MCF 10A (cell line): Measurements from ENCODE around the gene CD37. TPM values are rescaled to one million over a fixed set of nuclear protein-coding genes. Genes with fewer than 3 reads are reported as not detected.

Source experiments
- BruUV-seq: library from RNA; stranded (reverse); fragments of 400-500 nt; replicated peaks from 2 replicates; lab custom pipeline; 2021; lab: Mats Ljungman, UMichigan
- CTCF ChIA-PET: fragments of 300-600 bp; sonication (Branson Sonifier 250); formaldehyde crosslinking; extraction: SDS; loops from one replicate; lab custom pipeline; 2021; ENCODE audit warnings: antibody characterized with exemption, inconsistent platforms; lab: Yijun Ruan, JAX
- POLR2A ChIA-PET: fragments of 300-600, 350-650 bp; sonication (Branson Sonifier 250); formaldehyde crosslinking; extraction: SDS; loops from one replicate; lab custom pipeline; 2020; ENCODE audit warnings: antibody characterized with exemption, inconsistent platforms; lab: Yijun Ruan, JAX
- DNase-seq: peaks from one replicate; pipeline ENCODE4 v3.0.0-alpha.2; 2018; ENCODE audit not compliant: unreplicated experiment
- H3K27ac Mint-ChIP-seq: one replicate; pipeline ENCODE4 v1.8.0; 2022; ENCODE audit warnings: mild to moderate bottlenecking, low read depth, mixed read lengths; ENCODE audit not compliant: unreplicated experiment
- H3K27me3 Mint-ChIP-seq: one replicate; pipeline ENCODE4 v1.8.0; 2022; ENCODE audit warnings: mixed read lengths; ENCODE audit not compliant: insufficient read depth, unreplicated experiment
- H3K36me3 Mint-ChIP-seq: one replicate; pipeline ENCODE4 v1.8.0; 2022; ENCODE audit warnings: mild to moderate bottlenecking, moderate library complexity, mixed read lengths; ENCODE audit not compliant: insufficient read depth, unreplicated experiment
- H3K4me1 Mint-ChIP-seq: one replicate; pipeline ENCODE4 v1.8.0; 2022; ENCODE audit warnings: mixed read lengths; ENCODE audit not compliant: insufficient read depth, unreplicated experiment
- H3K4me3 Mint-ChIP-seq: one replicate; pipeline ENCODE4 v1.8.0; 2022; ENCODE audit warnings: mild to moderate bottlenecking, moderate library complexity, mixed read lengths; ENCODE audit not compliant: unreplicated experiment
- H3K9me3 Mint-ChIP-seq: one replicate; pipeline ENCODE4 v1.8.0; 2022; ENCODE audit warnings: mixed read lengths; ENCODE audit not compliant: unreplicated experiment
- intact Hi-C: fragments of 100-400 bp; cut with micrococcal nuclease; formaldehyde crosslinking; loops from 2 replicates; pipeline ENCODE4 v1.14.1; 2022
- total RNA-seq: library from RNA; stranded (reverse); gene quantifications from 2 replicates; pipeline ENCODE4 v1.2.3, GENCODE V29; 2022
- TF ChIP-seq, protein P1 (sequence below): fragments of 200-600 bp; IDR thresholded peaks from one replicate; pipeline ENCODE4 v1.8.0; 2022; ENCODE audit warnings: antibody characterized with exemption, mild to moderate bottlenecking; ENCODE audit not compliant: unreplicated experiment

The CD37 gene
- total RNA-seq, 1 experiment from 2014 or later: not detected

DNA sequence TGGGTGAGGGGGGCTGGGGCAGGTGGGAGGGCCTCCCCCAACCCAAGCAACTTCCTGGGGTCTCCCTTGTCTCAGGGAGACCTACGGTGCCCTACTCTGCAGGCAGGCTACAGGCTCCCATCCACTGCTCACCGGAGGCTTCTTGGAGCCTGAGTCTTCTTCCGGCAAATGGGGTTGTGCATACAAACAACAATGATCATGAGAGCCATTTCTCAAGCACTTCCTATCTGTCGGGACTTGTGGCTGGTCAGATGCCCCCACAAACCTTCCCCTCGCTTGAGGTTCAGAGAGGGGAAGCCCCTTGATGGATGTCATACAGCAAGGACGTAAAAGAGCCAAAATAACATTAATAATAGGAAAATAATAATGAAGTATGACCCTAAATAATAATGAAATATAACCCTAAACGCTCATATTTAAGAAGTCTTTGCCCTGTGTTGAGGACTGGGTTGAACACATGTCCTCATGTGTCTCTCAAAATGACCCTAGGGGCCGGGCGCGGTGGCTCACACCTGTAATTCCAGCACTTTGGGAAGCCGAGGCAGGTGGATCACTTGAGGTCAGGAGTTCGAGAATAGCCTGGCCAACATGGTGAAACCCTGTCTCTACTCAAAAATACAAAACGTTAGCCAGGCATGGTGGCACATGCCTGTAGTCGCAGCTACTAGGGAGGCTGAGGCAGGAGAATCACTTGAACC lies 727 bp downstream of the CD37 start:
- no peaks in the 10 kb centered on the region for H3K9me3 Mint-ChIP-seq
- CTCF ChIA-PET: interaction anchor here (0.7 kb wide), 1 partner anchor 13 kb away, joined by 5 read pairs; no protein-coding TSS in a partner anchor
- POLR2A ChIA-PET: interaction anchor here (0.6 kb wide), 1 partner anchor 152 kb away, joined by 3 read pairs; no protein-coding TSS in a partner anchor
- peaks cover 6% of the 10 kb centered on the region for H3K4me1 Mint-ChIP-seq
- H3K4me3 Mint-ChIP-seq: no peak overlapping the region
- DNase-seq: no peak
- no peaks in the 10 kb centered on the region for H3K27me3 Mint-ChIP-seq
- no peaks in the 10 kb centered on the region for H3K36me3 Mint-ChIP-seq
- H3K27ac Mint-ChIP-seq: no peak overlapping the region
- intact Hi-C loops: no loop called here
- TF ChIP-seq, protein P1, sequence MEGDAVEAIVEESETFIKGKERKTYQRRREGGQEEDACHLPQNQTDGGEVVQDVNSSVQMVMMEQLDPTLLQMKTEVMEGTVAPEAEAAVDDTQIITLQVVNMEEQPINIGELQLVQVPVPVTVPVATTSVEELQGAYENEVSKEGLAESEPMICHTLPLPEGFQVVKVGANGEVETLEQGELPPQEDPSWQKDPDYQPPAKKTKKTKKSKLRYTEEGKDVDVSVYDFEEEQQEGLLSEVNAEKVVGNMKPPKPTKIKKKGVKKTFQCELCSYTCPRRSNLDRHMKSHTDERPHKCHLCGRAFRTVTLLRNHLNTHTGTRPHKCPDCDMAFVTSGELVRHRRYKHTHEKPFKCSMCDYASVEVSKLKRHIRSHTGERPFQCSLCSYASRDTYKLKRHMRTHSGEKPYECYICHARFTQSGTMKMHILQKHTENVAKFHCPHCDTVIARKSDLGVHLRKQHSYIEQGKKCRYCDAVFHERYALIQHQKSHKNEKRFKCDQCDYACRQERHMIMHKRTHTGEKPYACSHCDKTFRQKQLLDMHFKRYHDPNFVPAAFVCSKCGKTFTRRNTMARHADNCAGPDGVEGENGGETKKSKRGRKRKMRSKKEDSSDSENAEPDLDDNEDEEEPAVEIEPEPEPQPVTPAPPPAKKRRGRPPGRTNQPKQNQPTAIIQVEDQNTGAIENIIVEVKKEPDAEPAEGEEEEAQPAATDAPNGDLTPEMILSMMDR: no peak
- BruUV-seq: no TSS peak

DNA sequence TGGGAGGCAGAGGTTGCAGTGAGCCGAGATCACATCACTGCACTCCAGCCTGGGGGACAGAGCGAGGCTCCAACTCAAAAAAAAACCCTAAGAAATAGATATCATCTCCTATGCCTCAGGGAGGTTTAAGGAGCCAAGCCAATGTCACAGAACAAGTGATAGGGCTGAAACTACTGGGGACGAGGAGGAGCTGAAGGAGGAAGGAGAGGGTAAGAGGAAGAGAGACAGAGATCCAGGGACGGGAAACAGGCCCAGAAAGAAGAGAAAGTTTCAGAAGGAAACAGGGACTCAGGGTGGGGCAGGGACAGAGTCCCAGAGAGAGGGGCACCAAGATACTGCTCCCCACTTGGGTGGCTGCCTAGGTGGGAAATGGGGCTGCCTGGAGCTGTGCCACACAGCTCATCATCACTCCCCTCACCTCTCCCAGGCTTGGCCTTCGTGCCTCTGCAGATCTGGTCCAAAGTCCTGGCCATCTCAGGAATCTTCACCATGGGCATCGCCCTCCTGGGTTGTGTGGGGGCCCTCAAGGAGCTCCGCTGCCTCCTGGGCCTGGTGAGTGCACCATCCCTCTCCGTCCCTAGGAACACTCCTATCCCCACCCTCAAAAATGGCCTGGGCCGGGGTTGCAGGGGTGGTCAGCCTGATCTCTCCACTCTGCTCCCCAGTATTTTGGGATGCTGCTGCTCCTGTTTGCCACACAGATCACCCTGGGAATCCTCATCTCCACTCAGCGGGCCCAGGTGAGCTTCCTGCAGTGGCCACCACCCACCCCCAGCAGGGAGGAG lies 1.5 kb downstream of the CD37 start:
- TF ChIP-seq, protein P1: no peak
- POLR2A ChIA-PET: interaction anchor here (0.8 kb wide), 1 partner anchor 68 kb away, joined by 3 read pairs; no protein-coding TSS in a partner anchor
- H3K27ac Mint-ChIP-seq: no peak overlapping the region
- no peak for DNase-seq
- no TSS peak for BruUV-seq
- intact Hi-C loops: no loop called here
- no peaks in the 10 kb centered on the region for H3K36me3 Mint-ChIP-seq
- peaks cover 6% of the 10 kb centered on the region for H3K4me1 Mint-ChIP-seq
- H3K4me3 Mint-ChIP-seq: no peak overlapping the region
- no peaks in the 10 kb centered on the region for H3K9me3 Mint-ChIP-seq
- CTCF ChIA-PET: interaction anchor here (0.6 kb wide), 1 partner anchor 1586 kb away, joined by 3 read pairs; no protein-coding TSS in a partner anchor
- no peaks in the 10 kb centered on the region for H3K27me3 Mint-ChIP-seq

DNA sequence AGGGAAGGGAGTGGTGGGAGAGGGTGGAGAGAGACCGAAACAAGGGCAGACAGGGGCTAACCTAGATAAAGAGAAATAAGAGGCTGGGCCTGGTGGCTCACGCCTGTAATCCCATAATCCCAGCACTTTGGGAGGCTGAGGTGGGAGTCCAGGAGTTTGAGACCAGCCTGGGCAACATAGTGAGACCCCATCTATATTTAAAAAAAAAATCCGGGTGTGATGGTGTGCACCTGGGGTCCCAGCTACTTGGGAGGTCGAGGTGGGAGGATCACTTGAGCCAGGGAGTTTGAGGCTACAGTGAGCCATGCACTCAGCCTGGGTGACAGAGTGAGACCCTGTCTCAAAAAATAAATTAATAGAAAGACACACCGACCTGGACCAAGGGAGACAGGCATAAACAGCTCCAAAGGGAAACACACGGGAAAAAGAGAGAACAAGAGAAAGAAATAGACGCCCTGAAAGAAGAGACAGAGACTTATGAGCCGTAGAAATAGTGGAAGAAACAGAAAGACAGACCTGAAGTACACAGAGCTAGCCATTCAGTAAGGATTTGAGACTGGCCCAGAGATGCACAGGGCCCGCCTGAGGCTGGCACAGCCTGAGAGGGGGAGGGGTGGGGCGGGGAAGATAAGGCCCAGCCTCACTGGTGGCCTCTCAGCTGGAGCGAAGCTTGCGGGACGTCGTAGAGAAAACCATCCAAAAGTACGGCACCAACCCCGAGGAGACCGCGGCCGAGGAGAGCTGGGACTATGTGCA lies 2.2 kb downstream of the CD37 start:
- TF ChIP-seq, protein P1: no peak
- intact Hi-C loops: no loop called here
- Mint-ChIP-seq H3K9me3 (no peaks in the 10 kb centered on the region), H3K27ac (no peak overlapping the region), H3K4me1 (peaks cover 6% of the 10 kb centered on the region), H3K27me3 (no peaks in the 10 kb centered on the region), H3K36me3 (no peaks in the 10 kb centered on the region), H3K4me3 (no peak overlapping the region)
- POLR2A ChIA-PET: interaction anchor here (0.7 to 0.8 kb wide), 2 partner anchors 26 to 68 kb away, joined by 3 read pairs; partner anchors contain the start of gene DKKL1
- no peak for DNase-seq
- CTCF ChIA-PET: interaction anchor here (0.6 kb wide), 2 partner anchors 93 to 1585 kb away, joined by 3 read pairs; no protein-coding TSS in a partner anchor
- no TSS peak for BruUV-seq
